Measurements from ENCODE around the gene RERE.

Gene RERE

DNA sequence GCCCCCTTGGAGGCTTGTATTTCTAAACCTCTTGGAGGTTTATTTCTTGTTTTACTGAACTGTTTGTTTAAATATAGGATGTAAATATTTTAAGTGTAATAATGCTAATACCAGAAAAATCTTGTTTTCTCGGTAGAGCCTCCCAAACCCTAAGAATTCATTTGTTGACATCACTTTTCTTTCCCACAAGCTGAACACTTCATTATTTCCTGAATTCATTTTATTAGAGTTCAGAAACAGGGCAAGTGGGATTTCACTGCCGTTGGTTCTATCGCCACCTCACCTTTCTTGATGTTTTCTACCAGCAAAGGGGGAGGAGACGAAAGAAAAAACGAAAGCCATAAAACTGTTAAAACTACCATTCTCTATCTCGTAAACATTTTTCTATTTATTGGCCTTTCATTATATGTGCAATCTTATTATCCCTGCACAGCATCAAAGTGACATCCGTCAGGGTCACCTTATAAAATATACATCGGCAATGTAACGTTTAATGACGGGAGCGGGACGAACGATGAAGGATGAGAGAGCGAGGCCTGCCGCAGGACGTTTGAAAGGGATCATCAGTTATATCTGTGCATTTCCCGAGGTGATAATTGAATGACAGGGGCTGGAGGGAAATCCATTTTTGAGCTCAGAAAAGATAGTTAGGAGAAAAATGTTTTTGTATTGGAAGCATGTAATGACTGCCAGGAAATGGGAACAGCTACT lies 440.0 kb downstream of the RERE start:
- no peak for DNase-seq

DNA sequence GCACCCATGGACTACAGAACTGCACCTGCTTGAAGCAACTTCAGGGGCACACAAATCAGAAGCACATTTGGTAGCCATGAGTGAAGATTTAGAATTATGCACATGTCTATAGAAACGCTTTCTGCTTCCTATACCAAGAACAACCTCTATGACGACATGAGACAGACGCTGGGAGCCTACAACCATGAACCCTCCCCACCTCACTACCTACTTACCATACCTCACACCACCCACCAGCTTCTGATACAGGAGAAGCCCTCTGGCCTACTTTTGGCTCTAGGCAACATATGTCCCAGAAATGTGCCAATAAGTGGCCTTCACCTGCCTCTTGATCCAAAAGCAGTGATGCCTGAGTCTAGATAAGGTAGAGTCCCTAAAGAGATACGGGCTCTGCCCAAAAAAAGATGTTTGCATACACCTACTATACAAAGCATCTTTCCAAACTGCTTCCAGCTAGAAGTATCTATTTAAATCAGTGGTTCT lies 441.0 kb downstream of the RERE start:
- DNase-seq: peak in 1 of 14 donors; percentile 51

DNA sequence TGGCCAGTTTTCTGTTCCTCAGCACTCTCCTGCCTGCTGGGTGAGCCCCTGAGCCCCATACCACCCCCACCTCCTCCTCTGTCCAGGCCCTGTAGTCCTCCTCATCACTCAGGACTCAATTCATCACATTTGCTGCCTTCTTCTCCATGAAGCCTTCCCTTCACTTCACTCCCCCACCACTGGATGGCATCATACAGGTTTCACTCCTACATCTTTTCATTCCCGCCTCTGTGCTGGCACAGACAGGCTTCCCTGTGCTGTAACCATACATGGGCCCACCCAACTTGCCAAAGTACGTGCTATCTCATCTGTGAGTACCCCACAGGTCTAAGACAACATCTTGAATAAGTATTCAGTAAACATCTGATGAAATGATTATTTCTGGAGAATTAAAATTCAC lies 442.6 kb downstream of the RERE start:
- DNase-seq: no peak

DNA sequence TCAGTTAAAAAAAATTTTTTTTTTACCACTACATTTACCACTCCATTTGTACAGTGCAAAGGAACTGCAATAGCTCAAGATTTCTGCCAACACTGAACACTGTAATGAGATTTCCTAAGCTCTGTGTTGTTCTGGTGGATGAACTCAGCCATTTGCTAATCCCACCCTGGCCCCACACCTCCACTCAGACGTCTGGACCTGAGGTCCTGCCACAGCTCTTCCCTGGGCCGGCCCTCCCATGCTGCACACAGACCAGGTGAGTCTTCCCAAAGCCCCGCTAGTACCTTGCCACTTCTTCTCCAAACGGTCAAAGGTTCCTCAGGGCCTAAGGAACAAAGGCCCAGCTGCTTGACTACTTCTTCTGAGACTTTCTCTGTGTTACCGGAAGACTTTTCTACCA lies 443.1 kb downstream of the RERE start:
- DNase-seq: no peak

DNA sequence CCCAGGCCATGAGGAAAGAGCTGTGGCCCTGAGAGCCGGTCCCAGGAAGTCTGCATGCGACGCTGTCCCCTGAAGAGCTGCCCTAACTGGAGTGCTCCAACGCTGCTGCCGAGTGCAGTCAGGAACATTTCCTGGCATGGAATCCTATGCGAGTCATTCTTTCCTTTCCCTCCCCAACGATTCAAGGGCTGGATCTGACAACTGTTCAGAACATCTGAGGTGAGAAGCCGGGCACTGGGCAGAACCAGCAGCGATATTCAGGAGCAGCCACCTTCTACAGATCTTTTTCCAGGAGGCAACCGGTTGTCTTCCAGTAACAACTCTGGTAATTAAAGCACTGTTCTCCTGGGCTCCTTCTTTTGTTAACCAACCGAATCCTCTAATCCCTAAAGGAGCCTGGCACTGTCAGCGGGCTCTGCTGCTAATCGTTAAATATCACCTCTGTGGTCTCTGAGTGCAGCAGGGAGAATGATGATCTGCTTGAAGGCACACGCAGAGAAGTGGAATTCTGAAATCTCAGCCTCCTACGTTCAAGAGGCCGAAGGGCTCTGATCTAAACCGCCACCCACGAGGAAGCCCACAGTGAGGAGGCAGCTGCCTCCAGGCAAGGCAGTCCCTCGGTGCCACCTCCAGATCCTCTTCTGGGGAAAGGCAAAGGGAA lies 443.7 kb downstream of the RERE start:
- DNase-seq: peak in 7 of 14 donors; percentile 21 to 83 (median 30)

DNA sequence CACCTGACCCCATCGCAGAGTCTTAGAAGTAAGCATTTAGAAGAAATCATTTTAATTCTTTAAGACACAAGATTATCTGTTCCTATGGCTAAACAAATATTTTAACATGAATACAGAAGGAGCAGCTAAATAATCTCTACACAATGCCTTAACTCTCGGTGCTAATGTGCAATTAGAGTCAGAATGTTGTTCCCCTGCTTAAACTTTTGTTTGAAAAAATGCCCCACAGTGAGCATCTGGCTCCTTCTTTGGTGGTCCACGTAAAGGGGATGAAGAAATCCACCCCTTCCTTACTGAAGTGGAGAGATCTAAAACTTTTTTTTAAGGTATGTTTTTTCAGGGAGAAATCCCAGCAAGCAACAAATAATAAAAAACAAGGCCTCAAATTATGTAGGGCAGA lies 444.3 kb downstream of the RERE start:
- DNase-seq: no peak

DNA sequence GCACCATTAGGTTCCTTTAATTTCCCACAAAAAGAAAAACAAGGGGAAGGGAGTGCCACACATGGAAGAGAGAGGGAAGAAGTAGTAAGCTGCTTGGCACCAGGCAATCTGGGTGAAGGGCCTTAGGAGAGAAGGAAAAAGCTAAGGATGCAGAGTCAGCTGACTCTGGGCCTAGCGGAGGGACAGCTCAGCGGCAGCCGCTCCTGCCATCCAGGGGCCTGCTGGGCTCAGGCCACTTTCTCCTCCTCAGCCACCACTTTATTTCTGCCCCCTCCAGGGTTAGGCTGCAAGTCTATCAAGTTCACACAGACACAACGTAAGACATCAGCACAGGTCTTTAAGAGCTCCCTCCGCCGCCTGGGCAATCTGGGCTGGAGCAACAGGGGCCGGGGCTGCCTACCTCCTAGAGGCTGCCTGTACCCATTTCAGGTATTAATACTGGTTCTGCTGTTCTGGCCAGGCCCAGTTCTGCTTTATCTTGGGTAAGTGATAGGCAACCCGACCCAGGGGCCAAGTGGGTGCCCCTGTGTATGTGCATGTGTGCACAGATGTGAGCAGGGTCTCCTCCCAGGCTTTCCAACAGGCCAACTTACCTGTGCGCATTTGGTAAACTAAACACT lies 446.0 kb downstream of the RERE start:
- peak in 4 of 14 donors; percentile 36 to 53 (median 48) for DNase-seq

DNA sequence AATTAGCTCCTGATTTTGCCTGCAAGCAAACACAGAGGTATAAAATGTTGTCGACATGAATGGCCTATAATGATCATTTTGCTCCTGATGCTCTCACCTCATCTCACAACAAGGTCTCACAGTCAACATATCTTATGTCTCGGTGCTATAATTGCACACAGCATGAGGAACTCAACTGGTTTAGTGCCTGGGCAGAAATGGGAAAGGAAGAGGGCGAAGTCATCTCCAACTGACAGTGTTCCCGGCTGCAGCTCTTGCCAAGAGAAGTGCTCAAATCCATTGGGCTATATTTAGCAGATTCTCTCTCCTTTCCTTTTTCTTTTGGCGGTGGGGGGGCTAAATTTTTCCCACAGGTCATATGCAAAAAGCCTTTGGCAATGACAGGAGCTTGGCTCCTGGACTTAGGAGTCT lies 446.5 kb downstream of the RERE start:
- DNase-seq: peak in 7 of 14 donors; percentile 21 to 81 (median 45)

DNA sequence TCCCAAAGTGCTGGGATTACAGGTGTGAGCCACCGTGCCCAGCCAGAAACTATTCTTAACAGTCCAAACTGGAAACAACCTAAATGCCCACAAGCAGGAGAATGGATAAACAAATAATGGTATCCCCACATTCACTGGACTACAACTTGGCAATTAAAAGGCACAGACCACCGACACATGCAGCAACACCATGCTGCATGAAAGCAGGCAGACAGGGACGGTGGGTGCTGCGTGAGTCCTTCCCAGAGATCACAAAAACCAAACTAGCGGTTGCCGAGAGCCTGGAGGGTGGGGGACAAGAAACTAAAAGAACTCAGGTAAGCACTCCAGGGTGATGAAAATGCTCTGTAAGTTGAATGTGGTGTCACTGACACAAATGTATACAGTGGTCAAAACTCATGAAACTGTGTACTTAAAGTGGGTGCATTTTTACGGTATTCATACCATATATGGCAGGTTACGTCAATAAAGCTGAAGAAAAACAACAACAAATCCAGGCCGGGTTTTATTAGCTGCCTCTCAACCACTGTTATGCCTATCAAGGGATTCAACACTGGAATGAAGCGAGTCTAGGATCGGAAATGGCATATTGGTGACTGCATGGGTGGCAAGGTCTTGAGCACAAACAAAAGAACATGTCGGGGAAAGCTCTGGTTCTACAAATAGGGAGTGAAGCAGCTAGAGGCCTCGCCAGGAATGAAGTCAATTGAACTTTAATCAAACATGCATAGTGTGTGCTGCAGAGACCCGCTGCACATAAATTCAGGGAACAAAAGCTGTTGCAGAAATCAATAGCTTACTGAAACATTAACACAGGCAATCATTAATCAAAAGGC lies 447.2 kb downstream of the RERE start:
- peak in 4 of 14 donors; percentile 20 to 69 (median 58) for DNase-seq

DNA sequence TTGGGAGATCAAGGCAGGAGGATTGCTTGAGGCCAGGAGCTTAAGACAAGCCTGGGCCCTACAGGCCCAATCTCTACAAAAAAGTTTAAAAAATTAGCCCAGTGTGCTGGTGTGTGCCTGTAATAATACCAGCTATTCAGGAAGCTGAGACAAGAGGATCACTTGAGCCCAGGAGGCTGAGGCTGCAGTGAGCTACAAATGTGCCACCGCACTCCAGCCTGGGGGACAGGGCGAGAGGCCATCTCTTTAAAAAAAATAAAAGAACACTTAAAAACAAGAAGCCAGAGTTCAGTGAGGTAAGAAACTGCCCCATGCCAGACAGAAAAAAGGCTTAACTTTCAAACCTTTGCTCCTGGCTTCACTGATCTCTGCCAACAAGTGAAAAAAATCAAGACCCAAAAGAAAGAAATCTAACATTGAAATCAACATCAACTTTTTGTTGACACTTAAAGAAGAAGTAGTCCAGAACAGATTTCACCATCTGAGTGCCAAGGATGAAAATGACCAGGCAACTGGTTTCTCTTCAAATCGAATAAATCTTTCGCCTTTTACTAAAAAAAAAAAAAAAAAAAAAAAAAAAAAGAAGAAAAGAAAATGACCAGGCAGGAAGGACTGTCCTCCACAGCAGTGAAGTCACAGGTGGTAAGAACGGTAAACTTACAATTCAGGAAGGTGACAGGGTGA lies 448.3 kb downstream of the RERE start:
- no peak for DNase-seq

DNA sequence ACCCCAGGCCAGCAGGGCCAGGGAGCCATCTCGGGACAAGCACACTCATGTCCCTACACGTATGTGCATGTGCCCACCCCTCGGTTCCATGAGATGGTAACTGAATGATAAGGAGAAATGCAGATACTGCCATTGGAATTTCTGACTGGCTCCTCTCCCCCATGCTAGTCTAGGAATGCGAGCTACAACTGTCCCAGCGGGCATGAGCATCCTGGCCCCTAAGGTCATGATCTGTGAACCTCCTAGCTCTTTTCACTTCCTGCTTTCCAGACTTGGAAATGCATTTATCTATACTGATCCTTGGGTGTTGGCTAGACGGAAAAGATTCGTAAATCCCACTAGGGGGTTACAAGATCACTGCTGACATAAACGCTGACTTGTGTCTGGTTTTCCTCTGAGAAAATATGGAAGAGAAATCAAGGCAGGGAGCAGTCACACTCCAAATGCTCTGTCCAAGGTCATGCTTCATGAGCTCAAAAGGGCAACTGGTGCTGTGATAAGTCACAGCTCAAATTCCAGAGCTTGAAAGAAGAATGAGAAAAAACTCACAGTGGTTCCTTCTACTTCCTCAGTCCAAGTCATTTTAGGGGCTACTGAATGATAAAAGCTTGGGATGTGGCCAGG lies 449.8 kb downstream of the RERE start:
- DNase-seq: no peak

DNA sequence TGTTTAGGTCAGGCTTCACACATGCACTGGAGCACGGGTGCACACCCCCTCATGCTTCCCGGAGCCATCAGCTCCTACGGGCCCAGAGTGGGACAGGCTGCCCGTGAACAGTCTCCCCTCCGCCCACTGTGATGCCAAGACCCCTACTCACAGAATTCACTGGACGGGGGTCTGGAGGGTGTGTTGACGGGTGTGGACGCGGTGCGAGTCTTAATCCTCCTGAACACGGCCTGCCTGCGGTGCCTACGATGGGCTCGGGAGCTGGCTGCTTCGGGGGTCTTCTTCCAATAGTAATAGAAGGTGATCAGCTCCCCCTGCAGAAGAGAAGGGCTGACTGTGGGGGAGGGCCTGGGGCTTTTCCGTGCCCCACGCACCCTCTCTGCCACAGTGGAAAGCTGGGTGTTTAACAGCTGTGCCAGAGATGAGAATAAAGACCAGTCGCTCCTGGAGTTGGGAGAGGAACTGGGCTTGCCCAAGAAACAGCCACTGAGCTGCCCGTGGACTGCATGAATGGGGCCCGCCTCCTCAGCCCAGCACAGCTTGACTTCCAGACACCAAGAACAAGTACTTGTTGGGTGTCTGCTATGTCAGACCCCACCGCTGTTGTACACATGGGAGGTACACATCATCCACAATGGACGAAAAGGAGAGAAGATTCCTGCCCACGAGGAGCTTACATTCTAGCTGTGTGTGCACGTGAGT lies 451.6 kb downstream of the RERE start:
- DNase-seq: no peak

DNA sequence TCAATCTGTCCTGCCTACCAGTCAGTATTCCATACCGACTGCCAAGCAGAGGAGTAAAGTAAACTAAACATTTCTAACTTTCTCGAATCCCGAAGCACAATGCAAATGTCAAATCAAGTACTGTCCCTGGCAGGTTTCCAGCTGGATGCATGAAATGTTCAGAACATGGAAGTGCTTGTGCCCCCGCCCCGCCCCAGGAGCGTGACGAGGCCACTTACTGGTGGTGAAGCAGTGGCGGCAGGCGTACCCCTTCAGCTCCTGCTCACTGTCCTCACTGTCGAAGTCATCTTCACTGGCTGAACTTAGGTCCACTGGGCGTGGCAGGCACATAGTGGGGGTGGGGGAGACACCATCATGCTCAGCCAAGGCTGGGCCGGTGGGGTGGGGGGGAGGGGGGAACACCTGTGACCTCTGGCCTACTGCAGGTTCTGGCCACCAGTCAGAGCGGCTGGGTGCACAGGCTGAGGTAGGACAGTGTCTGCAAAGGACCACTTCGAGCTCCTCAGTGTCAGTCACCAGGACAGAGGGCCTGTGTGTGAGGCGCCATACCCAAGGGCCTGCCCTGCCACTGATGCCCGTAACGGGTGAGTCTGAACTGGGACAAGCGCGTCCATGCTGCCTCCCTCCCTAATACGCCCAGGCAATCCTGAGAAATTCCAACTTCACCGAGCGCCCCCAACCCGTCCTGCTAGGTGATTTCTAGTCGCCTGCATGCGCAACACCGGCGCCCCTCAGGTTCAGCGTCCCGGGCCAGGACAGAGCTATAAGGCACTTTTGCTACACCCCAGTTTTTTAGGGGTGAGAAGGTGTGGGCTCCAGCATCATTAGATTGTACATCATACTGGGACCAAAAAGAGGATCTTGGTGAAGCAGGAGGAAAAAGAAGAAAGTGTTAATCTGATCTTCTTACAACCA lies 452.7 kb downstream of the RERE start:
- DNase-seq: no peak

DNA sequence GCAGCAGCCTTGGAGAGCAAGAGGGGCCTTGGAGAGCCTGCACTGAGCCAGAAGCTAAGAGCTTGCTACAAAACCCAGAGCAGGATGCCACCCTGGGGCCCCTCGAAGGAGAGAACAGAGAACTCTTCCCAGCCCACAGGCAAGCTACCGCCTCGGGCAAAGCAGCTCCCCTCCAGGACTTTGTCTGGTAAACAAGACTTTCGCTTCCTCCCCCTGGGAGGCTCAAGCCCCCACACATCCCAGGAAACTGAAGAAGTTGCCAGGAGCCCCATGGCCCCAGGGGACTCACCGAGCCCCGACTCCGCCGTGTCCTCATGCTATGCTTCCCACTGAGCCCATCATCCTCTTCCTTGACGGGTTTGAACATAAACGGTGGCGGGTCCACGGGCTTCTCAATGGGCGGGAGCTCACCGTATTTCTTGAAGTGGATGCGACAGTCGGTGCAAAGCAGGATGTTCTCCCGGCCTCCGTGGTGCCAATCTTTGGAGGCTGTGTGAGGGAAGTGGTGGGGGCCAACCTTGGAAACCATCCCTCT lies 453.6 kb downstream of the RERE start:
- DNase-seq: peak in 1 of 14 donors; percentile 12

DNA sequence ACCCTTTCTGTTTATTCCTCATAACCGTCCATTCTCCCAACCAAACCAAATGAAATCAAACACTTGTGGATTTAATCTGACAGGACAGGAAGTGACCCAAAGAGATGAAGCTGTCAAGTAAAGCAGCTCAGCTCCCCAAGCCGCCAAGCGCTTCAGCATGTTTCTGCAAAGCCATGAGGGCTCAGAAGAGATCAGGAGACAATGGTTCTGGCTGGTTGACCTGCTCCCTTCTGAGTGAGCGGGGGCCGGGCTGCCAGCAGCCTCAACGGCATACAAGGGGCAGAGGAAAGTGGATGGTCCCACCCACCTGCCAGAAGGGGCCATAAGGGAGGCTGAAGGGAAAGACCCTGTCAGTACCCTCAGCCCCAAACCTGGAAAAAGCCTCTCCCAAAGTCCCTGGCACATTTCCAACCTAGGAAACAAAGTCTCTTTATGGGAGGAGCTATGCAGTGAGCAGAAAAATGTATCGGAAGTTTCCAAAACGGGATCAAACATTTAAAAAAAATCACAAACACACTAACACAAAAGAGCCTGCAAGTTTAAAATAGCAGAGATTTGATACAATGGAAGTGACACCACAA lies 454.2 kb downstream of the RERE start:
- DNase-seq: no peak

DNA sequence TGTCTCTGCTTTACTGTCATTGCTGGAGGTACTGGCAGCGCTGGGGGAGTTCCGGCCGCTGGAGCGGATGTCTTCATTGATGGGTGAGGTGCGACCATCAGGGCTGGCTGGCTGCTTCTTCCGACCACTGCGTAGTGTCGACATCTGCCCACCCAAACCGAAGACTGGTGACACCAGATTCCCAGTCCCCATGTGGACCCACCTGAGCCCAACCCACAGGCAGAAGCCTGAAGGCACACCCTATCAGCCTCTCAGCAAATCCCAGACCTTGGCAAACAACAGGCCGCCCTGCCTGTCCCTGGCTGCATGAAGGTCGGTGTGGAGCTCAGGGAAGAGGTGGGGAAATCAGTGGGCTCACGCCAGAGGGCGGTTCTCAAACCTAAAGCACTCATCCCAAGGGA lies 454.7 kb downstream of the RERE start:
- DNase-seq: no peak

DNA sequence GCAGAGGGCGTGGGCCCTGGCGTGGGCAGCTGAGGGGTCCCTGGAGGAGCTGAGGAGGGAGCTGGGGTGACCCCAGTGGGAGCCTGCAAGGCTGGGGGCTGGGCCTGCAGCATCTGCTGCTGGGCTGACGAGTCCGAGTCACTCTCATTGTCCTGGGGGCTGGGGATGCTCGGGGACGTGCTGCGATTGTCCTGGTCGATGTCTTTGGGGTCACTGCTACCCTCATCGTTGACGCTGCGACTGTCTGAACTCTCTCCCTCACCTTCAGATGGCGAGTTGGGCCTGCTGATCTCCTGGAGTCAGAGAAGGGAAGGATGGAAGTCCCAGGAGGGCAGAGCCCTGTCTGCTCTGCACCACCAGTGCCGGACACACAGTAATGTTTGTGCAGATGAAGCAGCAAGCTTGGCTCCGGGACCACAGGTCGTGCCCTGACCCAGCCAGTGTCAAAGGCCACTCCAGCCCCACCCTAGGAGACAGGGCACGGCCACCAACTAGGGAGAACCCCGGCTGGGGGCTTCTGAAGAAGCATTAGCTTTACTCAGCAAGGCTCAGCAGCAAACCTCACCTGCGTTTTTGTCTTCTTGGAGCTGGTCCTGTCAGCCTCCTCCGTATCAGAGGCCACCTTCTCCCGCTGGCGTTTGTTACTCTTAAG lies 456.1 kb downstream of the RERE start:
- no peak for DNase-seq

DNA sequence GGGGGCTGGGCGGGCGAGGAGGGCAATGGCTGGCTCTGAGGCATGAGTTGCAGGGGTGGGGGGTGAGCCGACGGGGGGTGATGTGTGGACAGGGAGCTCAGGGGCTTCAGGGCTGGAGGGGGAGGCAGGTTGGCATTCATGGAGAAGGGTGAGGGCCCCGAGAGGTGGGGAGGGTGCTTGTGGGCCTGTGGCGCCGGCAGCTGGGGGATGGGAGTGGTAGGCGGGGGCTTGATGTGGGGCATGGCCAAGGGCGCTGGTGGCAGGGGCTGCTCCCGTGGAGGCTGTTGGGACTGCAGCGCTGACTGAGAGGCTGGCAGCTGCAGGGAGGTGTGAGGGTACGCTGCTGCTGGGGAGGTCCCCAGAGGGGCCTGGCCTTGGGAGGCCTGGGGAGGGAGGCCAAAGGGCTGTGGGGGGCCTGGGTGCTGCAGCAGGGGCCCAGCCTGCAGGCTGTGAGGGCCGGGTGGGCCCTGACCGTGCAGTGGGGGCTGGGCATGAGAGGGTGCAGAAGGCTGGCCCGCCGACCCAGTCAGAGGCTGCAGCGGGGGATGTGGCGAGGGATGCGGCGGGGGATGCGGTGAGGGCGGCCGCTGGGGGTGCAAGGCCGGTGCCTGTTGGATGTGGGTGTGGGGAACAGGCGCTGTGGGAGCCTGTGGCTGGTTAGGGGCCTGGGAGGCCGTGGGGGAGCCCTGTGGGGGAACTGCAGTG lies 456.8 kb downstream of the RERE start:
- DNase-seq: no peak
